Prostate gland (tissue), 2 donors: Measurements from ENCODE around the gene GPBP1L1.

Experiments
- CTCF ChIP-seq, 4 experiments: fragments of 200-600 bp in 2 of 4; fragments of 450-650 bp in 2 of 4; sonication (generic) in 2 of 4; IDR thresholded peaks; 1 replicate in 3 of 4; 2 replicates in 1 of 4; pipeline ENCODE4 v1.5.1; 2016 to 2019; ENCODE audit warnings: antibody characterized with exemption in 4 of 4, mild to moderate bottlenecking in 2 of 4, moderate library complexity in 2 of 4
- POLR2AphosphoS5 ChIP-seq: sonication (generic); formaldehyde crosslinking; IDR thresholded peaks from one replicate; pipeline ENCODE4 v1.6.1; 2017; ENCODE audit warnings: antibody characterized with exemption

GRCh38 chr1:45669379-45669778 lies 17.0 kb downstream of the GPBP1L1 start:
- no peak for TF ChIP-seq CTCF (IDR thresholded peaks at IDR 0.05)
- no peak for TF ChIP-seq POLR2AphosphoS5
